ENCODE results near the gene BECN2. TPM values are rescaled to one million over a fixed set of nuclear protein-coding genes. Genes with fewer than 3 reads are reported as not detected.

BECN2 gene, protein sequence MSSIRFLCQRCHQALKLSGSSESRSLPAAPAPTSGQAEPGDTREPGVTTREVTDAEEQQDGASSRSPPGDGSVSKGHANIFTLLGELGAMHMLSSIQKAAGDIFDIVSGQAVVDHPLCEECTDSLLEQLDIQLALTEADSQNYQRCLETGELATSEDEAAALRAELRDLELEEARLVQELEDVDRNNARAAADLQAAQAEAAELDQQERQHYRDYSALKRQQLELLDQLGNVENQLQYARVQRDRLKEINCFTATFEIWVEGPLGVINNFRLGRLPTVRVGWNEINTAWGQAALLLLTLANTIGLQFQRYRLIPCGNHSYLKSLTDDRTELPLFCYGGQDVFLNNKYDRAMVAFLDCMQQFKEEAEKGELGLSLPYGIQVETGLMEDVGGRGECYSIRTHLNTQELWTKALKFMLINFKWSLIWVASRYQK
- not detected for total RNA-seq

DNA sequence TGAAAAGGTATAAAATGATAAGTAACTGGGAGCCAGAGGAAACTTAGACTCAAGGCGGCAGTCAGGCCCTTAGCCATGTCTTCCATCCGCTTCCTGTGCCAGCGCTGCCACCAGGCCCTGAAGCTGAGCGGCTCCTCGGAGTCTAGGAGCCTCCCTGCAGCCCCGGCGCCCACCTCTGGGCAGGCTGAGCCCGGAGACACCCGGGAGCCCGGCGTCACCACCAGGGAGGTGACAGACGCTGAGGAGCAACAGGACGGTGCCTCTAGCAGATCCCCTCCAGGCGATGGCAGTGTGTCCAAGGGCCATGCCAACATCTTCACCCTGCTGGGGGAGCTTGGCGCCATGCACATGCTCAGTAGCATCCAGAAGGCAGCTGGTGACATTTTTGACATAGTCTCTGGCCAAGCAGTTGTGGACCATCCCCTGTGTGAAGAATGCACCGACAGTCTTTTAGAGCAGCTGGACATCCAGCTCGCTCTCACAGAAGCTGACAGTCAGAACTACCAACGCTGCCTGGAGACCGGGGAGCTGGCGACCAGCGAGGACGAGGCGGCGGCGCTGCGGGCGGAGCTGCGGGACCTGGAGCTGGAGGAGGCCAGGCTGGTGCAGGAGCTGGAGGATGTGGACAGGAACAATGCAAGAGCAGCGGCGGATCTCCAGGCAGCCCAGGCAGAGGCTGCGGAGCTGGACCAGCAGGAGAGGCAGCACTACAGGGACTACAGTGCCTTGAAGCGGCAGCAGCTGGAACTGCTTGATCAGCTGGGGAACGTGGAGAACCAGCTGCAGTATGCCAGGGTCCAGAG lies at the start of gene BECN2:
Gene BECN2 (plus strand): TSS at position 76 of the 803 bp plus-strand sequence. CDS start 0 bp downstream, at position 76.
- no peak for TF ChIP-seq CTCF (IDR thresholded peaks at IDR 0.05; ENCODE audit: low read depth)

- TF ChIP-seq CTCF (IDR thresholded peaks at IDR 0.05; ENCODE audit: low read depth) = no peak
Measured at GRCh38 chr1:241916196-241916595, 41.4 kb upstream of the BECN2 start.

DNA sequence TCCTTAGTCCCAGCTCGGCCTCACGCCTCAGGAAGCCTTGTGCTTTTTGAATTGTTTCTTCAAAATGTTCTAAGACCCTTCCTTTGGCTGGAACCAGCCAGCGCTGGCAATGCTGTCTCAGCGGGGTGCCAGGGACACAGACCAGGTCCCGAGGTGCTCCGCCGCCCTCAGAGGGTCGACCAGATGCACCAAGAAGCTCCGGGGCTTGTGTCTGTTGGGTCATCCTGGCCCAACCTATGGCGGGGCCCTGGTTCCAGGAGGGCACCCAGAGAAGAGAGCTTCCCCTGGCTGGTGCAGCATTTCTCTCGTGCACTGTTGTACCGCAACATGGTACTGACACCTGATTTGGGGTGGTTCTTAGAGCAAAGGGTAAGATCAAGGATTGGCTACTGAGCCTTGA lies 40.1 kb upstream of the BECN2 start:
- no peak for TF ChIP-seq CTCF (IDR thresholded peaks at IDR 0.05; ENCODE audit: low read depth)

DNA sequence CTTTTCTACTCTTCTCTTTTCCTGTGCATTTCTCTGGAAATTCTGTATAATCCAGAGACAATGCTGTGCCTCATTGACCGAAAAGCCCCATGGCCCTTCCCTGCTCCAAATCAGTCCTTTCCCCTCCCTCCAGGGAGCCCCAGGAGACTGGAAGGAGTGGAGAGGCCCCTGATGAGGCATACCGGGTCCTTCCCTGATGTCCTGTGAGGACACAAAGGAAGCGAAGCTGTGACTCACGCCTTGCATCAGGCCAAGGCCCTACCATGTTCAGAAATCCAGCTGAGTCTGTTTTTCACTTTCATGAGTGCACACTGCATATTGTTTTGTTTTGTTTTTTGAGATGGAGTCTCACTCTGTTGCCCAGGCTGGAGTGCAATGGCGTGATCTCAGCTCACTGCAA lies 38.7 kb upstream of the BECN2 start:
- no peak for TF ChIP-seq CTCF (IDR thresholded peaks at IDR 0.05; ENCODE audit: low read depth)

DNA sequence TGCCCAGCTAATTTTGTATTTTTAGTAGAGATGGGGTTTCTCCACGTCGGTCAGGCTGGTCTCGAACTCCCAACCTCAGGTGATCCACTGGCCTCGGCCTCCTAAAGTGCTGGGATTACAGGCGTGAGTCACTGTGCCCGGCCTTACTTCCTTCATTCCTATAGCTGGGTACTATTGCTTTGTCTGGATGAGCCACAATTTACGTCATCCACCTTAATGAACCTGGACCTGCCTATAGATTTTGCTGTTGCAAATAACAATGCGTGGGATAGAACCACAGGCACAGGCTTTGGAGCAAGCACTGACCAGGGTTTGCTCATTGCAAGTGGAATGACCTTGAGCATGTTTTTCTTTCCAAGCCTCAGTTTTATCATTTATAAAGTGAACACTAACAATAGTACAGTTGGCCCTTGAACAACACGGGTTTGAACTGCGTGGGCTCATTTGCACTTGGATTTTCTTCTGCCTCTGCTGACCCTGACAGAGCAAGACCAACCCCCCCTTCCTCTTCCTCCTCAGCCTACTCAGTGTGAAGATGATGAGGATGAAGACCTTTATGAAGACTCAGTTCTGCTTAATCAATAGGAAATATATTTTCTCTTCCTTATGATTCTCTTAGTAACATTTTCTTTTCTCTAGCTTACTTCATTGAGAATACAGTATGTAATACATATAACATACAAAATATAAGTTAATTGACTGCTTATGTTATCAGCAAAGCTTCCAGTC lies 33.3 kb upstream of the BECN2 start:
- no peak for TF ChIP-seq CTCF (IDR thresholded peaks at IDR 0.05; ENCODE audit: low read depth)

- TF ChIP-seq CTCF (IDR thresholded peaks at IDR 0.05; ENCODE audit: low read depth) = no peak
Measured at GRCh38 chr1:241926141-241926540, 31.4 kb upstream of the BECN2 start.
